NCI-H446 (cell line): ENCODE measurements around the gene CHRNA5.
"Not testable (repeated sequence)": the region's sequence is repeated elsewhere in the genome, so short reads cannot be mapped to it uniquely, and the experiment has no call there.

Experiments used
- DNase-seq, 2 experiments: peaks; one replicate each; lab custom pipeline; 2025; lab: John Stamatoyannopoulos, UW

The CHRNA5 gene

GRCh38 chr15:78565097-78565950, at the start of gene CHRNA5:
Gene CHRNA5 (plus strand): TSS chr15:78565520. CDS start chr15:78565720, 200 bp downstream.
- DNase-seq = peak; percentile 84 to 93

- DNase-seq = not testable (repeated sequence)
Measured at GRCh38 chr15:78520035-78520434, 45.3 kb upstream of the CHRNA5 start.

GRCh38 chr15:78524230-78524629, 41.1 kb upstream of the CHRNA5 start:
- DNase-seq = no peak

- DNase-seq = no peak
Measured at GRCh38 chr15:78527325-78527724, 38.0 kb upstream of the CHRNA5 start.

GRCh38 chr15:78533331-78533730, 32.0 kb upstream of the CHRNA5 start:
- no peak for DNase-seq

GRCh38 chr15:78536134-78536533, 29.2 kb upstream of the CHRNA5 start:
- DNase-seq = no peak

GRCh38 chr15:78537266-78537905, 27.9 kb upstream of the CHRNA5 start:
- no peak for DNase-seq

- DNase-seq = no peak
Measured at GRCh38 chr15:78538358-78538757, 27.0 kb upstream of the CHRNA5 start.

- DNase-seq = not testable (repeated sequence)
Measured at GRCh38 chr15:78539464-78540140, 25.7 kb upstream of the CHRNA5 start.

GRCh38 chr15:78540141-78540870, 25.0 kb upstream of the CHRNA5 start, which contains the start of gene PSMA4:
Gene PSMA4 (plus strand): TSS chr15:78540444. CDS start chr15:78541928, 1,484 bp downstream.
- peak; percentile 65 to 89 for DNase-seq

GRCh38 chr15:78540871-78541743, 24.2 kb upstream of the CHRNA5 start:
- no peak for DNase-seq

GRCh38 chr15:78541744-78542034, 23.6 kb upstream of the CHRNA5 start:
- no peak for DNase-seq

- DNase-seq = no peak
Measured at GRCh38 chr15:78542647-78543046, 22.7 kb upstream of the CHRNA5 start.

- no peak for DNase-seq
Measured at GRCh38 chr15:78550194-78550593, 15.1 kb upstream of the CHRNA5 start.

GRCh38 chr15:78550815-78551214, 14.5 kb upstream of the CHRNA5 start:
- no peak for DNase-seq

- DNase-seq = no peak
Measured at GRCh38 chr15:78551902-78552301, 13.4 kb upstream of the CHRNA5 start.

GRCh38 chr15:78552597-78552996, 12.7 kb upstream of the CHRNA5 start:
- no peak for DNase-seq

GRCh38 chr15:78560201-78560600, 5.1 kb upstream of the CHRNA5 start:
- not testable (repeated sequence) for DNase-seq

- DNase-seq = no peak
Measured at GRCh38 chr15:78561490-78561889, 3.8 kb upstream of the CHRNA5 start.

- no peak for DNase-seq
Measured at GRCh38 chr15:78563092-78563491, 2.2 kb upstream of the CHRNA5 start.

- DNase-seq = no peak
Measured at GRCh38 chr15:78564743-78565096, 600 bp upstream of the CHRNA5 start.
